DND-41 (cell line): ENCODE measurements around the gene IST1.

ENCODE experiments used
- EZH2 ChIP-seq: IDR thresholded peaks from 3 replicates; pipeline ENCODE4 v1.6.1; 2012; ENCODE audit warnings: borderline replicate concordance, low read depth, mild to moderate bottlenecking, moderate library complexity, low read length, inconsistent platforms; ENCODE audit not compliant: severe bottlenecking
- TF ChIP-seq, protein P1 (sequence below): IDR thresholded peaks from 2 replicates; pipeline ENCODE4 v1.5.1; 2012; ENCODE audit warnings: borderline replicate concordance, low read length, moderate library complexity, mild to moderate bottlenecking; ENCODE audit not compliant: poor library complexity, severe bottlenecking; ENCODE audit errors: extremely low read depth

DNA sequence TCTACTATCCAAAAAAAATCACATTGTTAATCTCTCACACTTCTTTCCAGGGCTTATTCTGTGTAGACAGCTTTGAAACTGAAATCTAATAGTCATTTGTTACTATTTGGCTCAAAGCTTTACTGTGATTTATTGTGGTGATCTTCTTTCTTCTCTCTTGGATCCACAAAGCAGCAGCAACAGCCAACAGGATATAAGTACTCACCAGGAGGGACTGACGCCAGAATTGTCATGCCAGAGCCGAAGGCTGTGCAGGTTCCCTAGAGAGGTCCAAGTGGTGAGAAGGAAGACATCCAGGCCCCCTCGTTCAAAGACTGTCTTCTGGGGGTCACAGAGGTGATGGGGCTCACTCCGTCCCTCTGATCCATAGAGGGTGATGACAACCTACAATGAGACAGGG is 71.6 kb downstream of the IST1 start:
- TF ChIP-seq, protein P1, sequence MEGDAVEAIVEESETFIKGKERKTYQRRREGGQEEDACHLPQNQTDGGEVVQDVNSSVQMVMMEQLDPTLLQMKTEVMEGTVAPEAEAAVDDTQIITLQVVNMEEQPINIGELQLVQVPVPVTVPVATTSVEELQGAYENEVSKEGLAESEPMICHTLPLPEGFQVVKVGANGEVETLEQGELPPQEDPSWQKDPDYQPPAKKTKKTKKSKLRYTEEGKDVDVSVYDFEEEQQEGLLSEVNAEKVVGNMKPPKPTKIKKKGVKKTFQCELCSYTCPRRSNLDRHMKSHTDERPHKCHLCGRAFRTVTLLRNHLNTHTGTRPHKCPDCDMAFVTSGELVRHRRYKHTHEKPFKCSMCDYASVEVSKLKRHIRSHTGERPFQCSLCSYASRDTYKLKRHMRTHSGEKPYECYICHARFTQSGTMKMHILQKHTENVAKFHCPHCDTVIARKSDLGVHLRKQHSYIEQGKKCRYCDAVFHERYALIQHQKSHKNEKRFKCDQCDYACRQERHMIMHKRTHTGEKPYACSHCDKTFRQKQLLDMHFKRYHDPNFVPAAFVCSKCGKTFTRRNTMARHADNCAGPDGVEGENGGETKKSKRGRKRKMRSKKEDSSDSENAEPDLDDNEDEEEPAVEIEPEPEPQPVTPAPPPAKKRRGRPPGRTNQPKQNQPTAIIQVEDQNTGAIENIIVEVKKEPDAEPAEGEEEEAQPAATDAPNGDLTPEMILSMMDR: no peak
- TF ChIP-seq EZH2: no peak
